Measurements from ENCODE around the gene ASCL4. TPM values are rescaled to one million over a fixed set of nuclear protein-coding genes. Genes with fewer than 3 reads are reported as not detected.

The ASCL4 gene
- total RNA-seq, 1 experiment from 2014 or later = not detected

DNA sequence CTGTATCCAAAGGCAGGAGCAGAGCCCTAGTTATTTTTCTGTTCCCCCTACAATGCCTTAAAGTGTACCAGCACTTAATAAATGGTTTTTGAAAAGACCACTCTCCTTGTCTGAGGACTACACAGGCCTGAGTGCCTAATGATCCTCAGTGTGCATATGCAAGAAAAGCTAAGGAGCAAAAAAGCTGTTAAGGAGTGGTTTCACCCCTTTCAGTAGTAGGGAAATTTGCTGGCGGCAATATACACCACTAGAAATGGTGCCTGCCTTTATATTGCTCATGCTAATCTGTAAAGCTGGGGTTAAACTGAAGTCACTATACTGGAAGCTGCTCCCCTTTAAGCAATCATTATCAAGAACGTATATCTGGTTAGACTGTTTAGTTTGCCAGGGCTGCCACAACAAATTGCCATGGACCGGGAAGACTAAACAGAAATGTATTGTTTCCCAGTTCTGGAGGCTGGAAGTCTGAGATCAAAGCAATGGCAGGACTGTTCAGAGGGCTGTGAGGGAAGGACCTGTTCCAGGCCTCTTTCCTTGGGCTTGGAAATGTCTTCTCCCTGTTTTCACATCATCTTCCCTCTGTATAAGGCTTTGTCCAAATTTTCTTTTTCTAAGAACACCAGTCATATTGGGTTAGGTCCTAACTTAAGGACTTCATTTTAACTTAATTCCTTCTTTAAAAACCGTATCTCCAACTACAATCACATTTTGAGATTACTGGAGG, 43.7 kb upstream of the ASCL4 start:
- H2BK12ac ChIP-seq (ENCODE audit: insufficient read length, low read depth, low read length) = no peak overlapping the region
- Mint-ChIP-seq H3K4me3 (no peak overlapping the region), H3K27me3 (ENCODE audit: low read depth) (no peaks in the 10 kb centered on the region), H3K9me3 (peaks cover 0 to 5% of the 10 kb centered on the region in 2 experiments; a peak in 3 of 5 replicates), H3K36me3 (ENCODE audit: insufficient read depth in 1 of 3, low read depth in 3 of 3) (peaks cover 0 to 24% (median 18%) of the 10 kb centered on the region in 3 experiments; a peak in 5 of 7 replicates), H3K4me1 (no peaks in the 10 kb centered on the region), H3K27ac (no peak overlapping the region; a peak in 1 of 7 replicates)
- H4K91ac ChIP-seq (ENCODE audit: insufficient read length, low read depth, low read length) = no peak overlapping the region
- H4K8ac ChIP-seq (replicated peaks; ENCODE audit: insufficient read length, low read depth, low read length) = no peak overlapping the region
- no peak overlapping the region for H3T11ph ChIP-seq (ENCODE audit: low read length)
- H3K56ac ChIP-seq (ENCODE audit: insufficient read length, low read depth, low read length) = no peak overlapping the region
- no peak overlapping the region for H2BK15ac ChIP-seq (ENCODE audit: low read depth, low read length)
- H2BK20ac ChIP-seq (ENCODE audit: low read depth, low read length, poor library complexity, severe bottlenecking) = no peak overlapping the region
- DNase-seq = no peak
- H3K79me1 ChIP-seq (ENCODE audit: insufficient read depth, low read depth, low read length, poor library complexity, severe bottlenecking) = no peaks in the 10 kb centered on the region
- H3K4ac ChIP-seq (ENCODE audit: low read depth, low read length) = no peak overlapping the region
- no peaks in the 10 kb centered on the region for H3K23me2 ChIP-seq (ENCODE audit: insufficient read length, low read depth, low read length, poor library complexity, severe bottlenecking)
- H3K9ac ChIP-seq (ENCODE audit: extremely low read depth, insufficient read length, low read length) = no peak overlapping the region
- no peak overlapping the region for H3K27ac ChIP-seq (ENCODE audit: insufficient read length, low read depth, low read length)
- no CpG with 5 or more reads among the region's 4 CpGs for WGBS (ENCODE audit: extremely low coverage, insufficient read length, low lambda C conversion rate)
- H2BK120ac ChIP-seq (ENCODE audit: low read depth, low read length, poor library complexity, severe bottlenecking) = no peak overlapping the region
- no peaks in the 10 kb centered on the region for H3K4me1 ChIP-seq (ENCODE audit: insufficient read depth, low read length)
- no peaks in the 10 kb centered on the region for H3K27me3 ChIP-seq (ENCODE audit: insufficient read depth, low read length)
- no peak overlapping the region for H4K5ac ChIP-seq (ENCODE audit: insufficient read length, low read depth, low read length)
- H3K9me3 ChIP-seq (ENCODE audit: control insufficient read depth, low read depth, low read length) = no peaks in the 10 kb centered on the region
- H4K20me1 ChIP-seq (ENCODE audit: control insufficient read depth, insufficient read depth, insufficient read length) = no peaks in the 10 kb centered on the region
- H3K4me2 ChIP-seq (ENCODE audit: insufficient read depth, insufficient read length, low read length) = no peak overlapping the region
- no peaks in the 10 kb centered on the region for H3K79me2 ChIP-seq (ENCODE audit: insufficient read depth, low read length)
- no peak overlapping the region for H2AFZ ChIP-seq (ENCODE audit: low read length)
- H2AK5ac ChIP-seq (ENCODE audit: insufficient read length, low read length) = no peak overlapping the region
- no peak overlapping the region for H3K14ac ChIP-seq (ENCODE audit: insufficient read depth, low read length)
- H2BK5ac ChIP-seq (ENCODE audit: insufficient read length, low read length) = no peak overlapping the region
- H3K18ac ChIP-seq (ENCODE audit: insufficient read length, low read depth, low read length) = no peak overlapping the region
- H3K23ac ChIP-seq (ENCODE audit: insufficient read length, low read depth, low read length) = no peak overlapping the region
- TF ChIP-seq, protein P1, sequence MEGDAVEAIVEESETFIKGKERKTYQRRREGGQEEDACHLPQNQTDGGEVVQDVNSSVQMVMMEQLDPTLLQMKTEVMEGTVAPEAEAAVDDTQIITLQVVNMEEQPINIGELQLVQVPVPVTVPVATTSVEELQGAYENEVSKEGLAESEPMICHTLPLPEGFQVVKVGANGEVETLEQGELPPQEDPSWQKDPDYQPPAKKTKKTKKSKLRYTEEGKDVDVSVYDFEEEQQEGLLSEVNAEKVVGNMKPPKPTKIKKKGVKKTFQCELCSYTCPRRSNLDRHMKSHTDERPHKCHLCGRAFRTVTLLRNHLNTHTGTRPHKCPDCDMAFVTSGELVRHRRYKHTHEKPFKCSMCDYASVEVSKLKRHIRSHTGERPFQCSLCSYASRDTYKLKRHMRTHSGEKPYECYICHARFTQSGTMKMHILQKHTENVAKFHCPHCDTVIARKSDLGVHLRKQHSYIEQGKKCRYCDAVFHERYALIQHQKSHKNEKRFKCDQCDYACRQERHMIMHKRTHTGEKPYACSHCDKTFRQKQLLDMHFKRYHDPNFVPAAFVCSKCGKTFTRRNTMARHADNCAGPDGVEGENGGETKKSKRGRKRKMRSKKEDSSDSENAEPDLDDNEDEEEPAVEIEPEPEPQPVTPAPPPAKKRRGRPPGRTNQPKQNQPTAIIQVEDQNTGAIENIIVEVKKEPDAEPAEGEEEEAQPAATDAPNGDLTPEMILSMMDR (conservative IDR thresholded peaks at IDR 0.05) = no peak

Measured in H9 (cell line).